HUES6 (cell line): ENCODE measurements around the gene CD300LD.

Experiments
- H3K27ac ChIP-seq: 2 replicates; pipeline ENCODE4 v1.7.0; 2013; ENCODE audit warnings: low read depth, mild to moderate bottlenecking, low read length, inconsistent platforms
- H3K27me3 ChIP-seq: 2 replicates; pipeline ENCODE4 v1.6.1; 2013; ENCODE audit warnings: low read length; ENCODE audit not compliant: control insufficient read depth, insufficient read depth
- H3K36me3 ChIP-seq: 2 replicates; pipeline ENCODE4 v1.6.1; 2013; ENCODE audit warnings: low read length; ENCODE audit not compliant: control insufficient read depth, insufficient read depth
- H3K4me1 ChIP-seq: 2 replicates; pipeline ENCODE4 v1.6.1; 2013; ENCODE audit warnings: low read length; ENCODE audit not compliant: control insufficient read depth, insufficient read depth
- H3K4me3 ChIP-seq: 2 replicates; pipeline ENCODE4 v1.5.1; 2013; ENCODE audit warnings: low read depth, low read length
- H3K9ac ChIP-seq: one replicate; pipeline ENCODE4 v1.6.1; 2013; ENCODE audit warnings: mild to moderate bottlenecking, low read length
- H3K9me3 ChIP-seq: 2 replicates; pipeline ENCODE4 v1.6.1; 2013; ENCODE audit warnings: low read depth, low read length; ENCODE audit not compliant: control insufficient read depth, insufficient read depth

The CD300LD gene

DNA sequence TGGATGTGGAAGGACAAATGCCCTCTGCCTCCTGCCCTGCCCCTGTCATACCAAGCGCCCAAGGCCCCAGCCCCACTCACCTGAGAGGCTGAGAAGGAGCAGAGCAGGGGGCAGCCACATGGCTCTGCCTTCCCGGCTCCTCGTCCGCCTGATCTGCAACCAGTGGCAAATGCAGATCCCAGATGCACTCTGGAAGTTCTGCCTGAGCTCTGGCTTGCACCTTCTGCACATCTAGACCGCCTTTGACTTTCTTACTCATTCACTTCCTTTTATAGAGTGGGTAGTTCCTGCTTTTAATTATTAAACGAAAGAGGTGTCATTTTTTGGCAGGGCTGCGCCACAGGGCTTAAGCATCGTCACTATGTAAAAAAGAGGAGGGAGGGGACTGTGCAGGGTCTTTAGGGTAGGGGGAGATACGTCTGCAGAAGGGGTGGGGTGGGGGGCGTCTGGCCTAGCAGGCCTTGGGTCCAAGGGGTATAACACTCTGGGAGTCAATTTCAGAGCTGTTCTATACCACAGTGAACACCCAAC is 60.8 kb downstream of the CD300LD start, which contains the start of gene CD300LB:
Gene CD300LB (minus strand): TSS at position 245 of the 531 bp plus-strand sequence. CDS start 125 bp downstream, at position 120.
- H3K4me3 ChIP-seq = peak within 1 kb of the TSS; percentile 41; the same call in 1 of the 2 replicates
- H3K9ac ChIP-seq = no peak within 1 kb of the TSS
- no peak within 1 kb of the TSS for H3K27ac ChIP-seq
- H3K36me3 ChIP-seq = no peaks in the 10 kb centered on the region
- no peaks in the 10 kb centered on the region for H3K9me3 ChIP-seq
- H3K27me3 ChIP-seq = peaks cover 8% of the 10 kb centered on the region; the same call in 1 of the 2 replicates
- H3K4me1 ChIP-seq = peaks cover 6% of the 10 kb centered on the region; the same call in 1 of the 2 replicates

- H3K9me3 ChIP-seq = no peaks in the 10 kb centered on the region
- peaks cover 13% of the 10 kb centered on the region; the same call in 1 of the 2 replicates for H3K27me3 ChIP-seq
- no peak overlapping the region for H3K27ac ChIP-seq
- H3K36me3 ChIP-seq = no peaks in the 10 kb centered on the region
- H3K9ac ChIP-seq = no peak overlapping the region
- peaks cover 6% of the 10 kb centered on the region; the same call in 1 of the 2 replicates for H3K4me1 ChIP-seq
- H3K4me3 ChIP-seq = no peak overlapping the region
These were observed 61.3 kb downstream of the CD300LD start for GRCh38 chr17:74530831-74531150.
